H9 (cell line): Measurements from ENCODE around the gene SPATA17. TPM values are rescaled to one million over a fixed set of nuclear protein-coding genes. Genes with fewer than 3 reads are reported as not detected.

Experiments
- DNase-seq: peaks from one replicate; pipeline ENCODE4 v3.0.0-alpha.2; 2017
- H2AFZ ChIP-seq: one replicate; pipeline ENCODE4 v1.6.1; 2013; ENCODE audit warnings: mild to moderate bottlenecking, low read length, control low read depth, moderate library complexity
- H2AK5ac ChIP-seq: 2 replicates; pipeline ENCODE4 v1.6.1; 2013; ENCODE audit warnings: low read length, control low read depth, mixed read lengths; ENCODE audit not compliant: insufficient read length
- H2BK120ac ChIP-seq: one replicate; pipeline ENCODE4 v1.6.1; 2013; ENCODE audit warnings: low read depth, mild to moderate bottlenecking, low read length, control low read depth, inconsistent platforms; ENCODE audit not compliant: poor library complexity, severe bottlenecking
- H2BK12ac ChIP-seq: 2 replicates; pipeline ENCODE4 v1.6.1; 2013; ENCODE audit warnings: low read length, control low read depth, mixed read lengths, low read depth; ENCODE audit not compliant: insufficient read length
- H2BK15ac ChIP-seq: 2 replicates; pipeline ENCODE4 v1.6.1; 2013; ENCODE audit warnings: low read depth, low read length, control low read depth
- H2BK20ac ChIP-seq: one replicate; pipeline ENCODE4 v1.6.1; 2013; ENCODE audit warnings: low read depth, mild to moderate bottlenecking, low read length, control low read depth, inconsistent platforms; ENCODE audit not compliant: poor library complexity, severe bottlenecking
- H2BK5ac ChIP-seq: 2 replicates; pipeline ENCODE4 v1.6.1; 2013; ENCODE audit warnings: low read length, control low read depth, mixed read lengths; ENCODE audit not compliant: insufficient read length
- H3K14ac ChIP-seq: 2 replicates; pipeline ENCODE4 v1.6.1; 2013; ENCODE audit warnings: low read length, control low read depth; ENCODE audit not compliant: insufficient read depth
- H3K18ac ChIP-seq: 2 replicates; pipeline ENCODE4 v1.6.1; 2013; ENCODE audit warnings: low read depth, mild to moderate bottlenecking, mixed read lengths, low read length, control low read depth; ENCODE audit not compliant: insufficient read length
- H3K23ac ChIP-seq: 2 replicates; pipeline ENCODE4 v1.6.1; 2013; ENCODE audit warnings: low read length, control low read depth, mixed read lengths, low read depth; ENCODE audit not compliant: insufficient read length
- H3K23me2 ChIP-seq: 2 replicates; pipeline ENCODE4 v1.6.1; 2013; ENCODE audit warnings: low read depth, mild to moderate bottlenecking, mixed read lengths, low read length, control low read depth; ENCODE audit not compliant: insufficient read length, poor library complexity, severe bottlenecking
- H3K27ac ChIP-seq: 2 replicates; pipeline ENCODE4 v1.5.1; 2013; ENCODE audit warnings: low read length, control low read depth, mixed read lengths, low read depth; ENCODE audit not compliant: insufficient read length
- H3K27me3 ChIP-seq: 2 replicates; pipeline ENCODE4 v1.6.1; 2013; ENCODE audit warnings: low read length, control low read depth, inconsistent platforms; ENCODE audit not compliant: insufficient read depth
- H3K4ac ChIP-seq: 2 replicates; pipeline ENCODE4 v1.6.1; 2013; ENCODE audit warnings: low read depth, mild to moderate bottlenecking, control low read depth, inconsistent platforms, low read length, moderate library complexity
- H3K4me1 ChIP-seq: 2 replicates; pipeline ENCODE4 v1.6.1; 2013; ENCODE audit warnings: low read length, control low read depth, inconsistent platforms; ENCODE audit not compliant: insufficient read depth
- H3K4me2 ChIP-seq: 2 replicates; pipeline ENCODE4 v1.6.1; 2013; ENCODE audit warnings: low read length, control low read depth, mixed read lengths; ENCODE audit not compliant: insufficient read length, insufficient read depth
- H3K56ac ChIP-seq: 2 replicates; pipeline ENCODE4 v1.6.1; 2013; ENCODE audit warnings: low read depth, mild to moderate bottlenecking, mixed read lengths, low read length, control low read depth; ENCODE audit not compliant: insufficient read length
- H3K79me1 ChIP-seq: 2 replicates; pipeline ENCODE4 v1.6.1; 2013; ENCODE audit warnings: low read depth, mild to moderate bottlenecking, moderate library complexity, low read length, control low read depth, inconsistent platforms; ENCODE audit not compliant: insufficient read depth, poor library complexity, severe bottlenecking
- H3K79me2 ChIP-seq: 2 replicates; pipeline ENCODE4 v1.6.1; 2013; ENCODE audit warnings: low read length, control low read depth, inconsistent platforms; ENCODE audit not compliant: insufficient read depth
- H3K9ac ChIP-seq: 2 replicates; pipeline ENCODE4 v1.6.1; 2013; ENCODE audit warnings: low read length, control low read depth, mixed read lengths; ENCODE audit not compliant: insufficient read length; ENCODE audit errors: extremely low read depth
- H3K9me3 ChIP-seq: one replicate; pipeline ENCODE4 v1.6.1; 2013; ENCODE audit warnings: low read depth, low read length, inconsistent platforms; ENCODE audit not compliant: control insufficient read depth
- H3T11ph ChIP-seq: one replicate; pipeline ENCODE4 v1.6.1; 2013; ENCODE audit warnings: mild to moderate bottlenecking, low read length, control low read depth, inconsistent platforms
- H4K20me1 ChIP-seq: one replicate; pipeline ENCODE4 v1.6.1; 2013; ENCODE audit not compliant: control insufficient read depth, insufficient read length, insufficient read depth
- H4K5ac ChIP-seq: 2 replicates; pipeline ENCODE4 v1.6.1; 2013; ENCODE audit warnings: low read depth, mild to moderate bottlenecking, mixed read lengths, low read length, control low read depth; ENCODE audit not compliant: insufficient read length
- H4K8ac ChIP-seq: replicated peaks from 2 replicates; pipeline ENCODE4 v1.6.1; 2013; ENCODE audit warnings: low read length, control low read depth, mixed read lengths, low read depth; ENCODE audit not compliant: insufficient read length
- H4K91ac ChIP-seq: 2 replicates; pipeline ENCODE4 v1.6.1; 2013; ENCODE audit warnings: low read depth, mild to moderate bottlenecking, moderate library complexity, mixed read lengths, low read length, control low read depth; ENCODE audit not compliant: insufficient read length
- H3K27ac Mint-ChIP-seq, 3 experiments: 2 replicates in 2 of 3; 3 replicates in 1 of 3; pipeline ENCODE4 v1.8.0; 2020 to 2021; ENCODE audit warnings: mixed read lengths in 3 of 3, mild to moderate bottlenecking in 1 of 3, moderate library complexity in 1 of 3
- H3K27me3 Mint-ChIP-seq: 2 replicates; pipeline ENCODE4 v1.8.0; 2021; ENCODE audit warnings: low read depth, mild to moderate bottlenecking, moderate library complexity, mixed read lengths
- H3K36me3 Mint-ChIP-seq, 3 experiments: 2 replicates in 2 of 3; 3 replicates in 1 of 3; pipeline ENCODE4 v1.8.0; 2020 to 2021; ENCODE audit warnings: low read depth in 3 of 3, mixed read lengths in 3 of 3; ENCODE audit not compliant: insufficient read depth in 1 of 3
- H3K4me1 Mint-ChIP-seq, 2 experiments: 2 replicates each; pipeline ENCODE4 v1.8.0; 2020; ENCODE audit warnings: mixed read lengths in 2 of 2
- H3K4me3 Mint-ChIP-seq, 2 experiments: 2 replicates in 1 of 2; 3 replicates in 1 of 2; pipeline ENCODE4 v1.8.0; 2020 to 2021; ENCODE audit warnings: mild to moderate bottlenecking in 2 of 2, mixed read lengths in 2 of 2, moderate library complexity in 1 of 2
- H3K9me3 Mint-ChIP-seq, 2 experiments: 2 replicates in 1 of 2; 3 replicates in 1 of 2; pipeline ENCODE4 v1.8.0; 2020; ENCODE audit warnings: mild to moderate bottlenecking in 2 of 2, mixed read lengths in 2 of 2, moderate library complexity in 1 of 2
- CTCF ChIP-seq: fragments of 200-600 bp; sonication (generic); conservative IDR thresholded peaks from 3 replicates; pipeline ENCODE4 v1.8.0; 2021; ENCODE audit warnings: antibody characterized with exemption, mild to moderate bottlenecking
- WGBS: extraction: QIAGEN DNeasy Blood & Tissue Kit; methylation state at CpG from one replicate; pipeline ENCODE4 v1.1.7; 2013; ENCODE audit warnings: missing lambda C conversion rate, low lambda C conversion rate, mixed read lengths; ENCODE audit not compliant: insufficient read length; ENCODE audit errors: extremely low coverage; 5-methylcytosine and 5-hydroxymethylcytosine counted together
- total RNA-seq: library from RNA; stranded (reverse); gene quantifications from 2 replicates; pipeline ENCODE4 v1.2.1, GENCODE V29; 2021

Gene SPATA17
- total RNA-seq, 1 experiment from 2014 or later, result 0.44 TPM

DNA sequence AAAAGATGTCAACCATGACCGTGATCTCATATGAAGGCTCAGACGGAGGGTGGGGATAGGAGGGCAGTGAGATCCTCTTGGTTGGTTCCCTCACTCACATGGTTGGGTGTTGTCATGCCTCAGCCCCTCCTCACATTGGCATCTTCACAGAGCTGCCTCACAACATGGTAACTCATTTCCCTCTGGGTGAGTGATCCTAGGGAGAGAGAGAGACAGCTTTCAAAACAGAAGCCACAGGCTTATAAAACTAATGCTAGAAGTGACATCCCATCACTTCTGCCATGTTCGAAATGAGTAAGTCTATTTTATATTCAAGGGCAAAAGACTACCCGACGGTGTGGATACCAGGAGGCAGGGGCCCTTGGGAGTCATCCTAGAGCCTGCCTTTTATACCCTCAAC lies 145.5 kb downstream of the SPATA17 start:
- Histone ChIP-seq H3K4me2 (no peak overlapping the region), H2BK15ac (no peak overlapping the region), H4K20me1 (no peaks in the 10 kb centered on the region), H3K27ac (no peak overlapping the region), H3K9me3 (no peaks in the 10 kb centered on the region), H2AFZ (no peak overlapping the region), H3K14ac (no peak overlapping the region), H3K56ac (no peak overlapping the region), H3K79me1 (no peaks in the 10 kb centered on the region), H3K79me2 (no peaks in the 10 kb centered on the region), H3T11ph (no peak overlapping the region), H4K5ac (peak overlapping the region; percentile 33), H3K27me3 (no peaks in the 10 kb centered on the region), H3K9ac (no peak overlapping the region), H2AK5ac (no peak overlapping the region), H4K91ac (no peak overlapping the region), H2BK120ac (no peak overlapping the region), H3K23me2 (no peaks in the 10 kb centered on the region), H3K4me1 (no peaks in the 10 kb centered on the region), H2BK12ac (no peak overlapping the region), H2BK5ac (no peak overlapping the region), H4K8ac (no peak overlapping the region), H2BK20ac (no peak overlapping the region), H3K23ac (no peak overlapping the region), H3K4ac (no peak overlapping the region), H3K18ac (no peak overlapping the region)
- no peak overlapping the region for H3K4me3 Mint-ChIP-seq
- H3K27me3 Mint-ChIP-seq, result no peaks in the 10 kb centered on the region
- no peak for DNase-seq
- H3K36me3 Mint-ChIP-seq, result no peaks in the 10 kb centered on the region
- WGBS, result no CpG with 5 or more reads among the region's 5 CpGs
- no peak overlapping the region for H3K27ac Mint-ChIP-seq
- H3K4me1 Mint-ChIP-seq, result no peaks in the 10 kb centered on the region
- TF ChIP-seq CTCF, result no peak
- no peaks in the 10 kb centered on the region for H3K9me3 Mint-ChIP-seq
